Gastroesophageal sphincter (tissue), 4 donors: ENCODE data around the gene IFT80. TPM values are rescaled to one million over a fixed set of nuclear protein-coding genes. Genes with fewer than 3 reads are reported as not detected.

Source experiments
- ATAC-seq: fragments of 150-250 bp; one replicate; pipeline ENCODE4 v1.9.1; 2016; ENCODE audit warnings: mild to moderate bottlenecking, moderate library complexity
- H3K27ac ChIP-seq, 4 donors: fragments of 200-600 bp; sonication (generic) in 3 of 4; 1 replicate in 3 of 4; 2 replicates in 1 of 4; pipeline ENCODE4 v1.5.1; 2016 to 2019
- H3K27me3 ChIP-seq: fragments of 200-600 bp; sonication (generic); one replicate; pipeline ENCODE4 v1.5.1; 2019
- H3K36me3 ChIP-seq, 2 donors: fragments of 200-600 bp; sonication (generic); one replicate each; pipeline ENCODE4 v1.5.1; 2019; ENCODE audit warnings: control low read depth in 1 of 2
- H3K4me1 ChIP-seq, 3 donors: fragments of 200-600 bp; sonication (generic); 1 replicate in 2 of 3; 2 replicates in 1 of 3; pipeline ENCODE4 v1.5.1; 2016 to 2019; ENCODE audit warnings: control low read depth in 2 of 3
- H3K4me3 ChIP-seq, 2 donors: fragments of 200-600 bp; sonication (generic); one replicate each; pipeline ENCODE4 v1.5.1; 2019; ENCODE audit warnings: mild to moderate bottlenecking in 1 of 2, moderate library complexity in 1 of 2
- H3K9me3 ChIP-seq, 3 donors: fragments of 200-600 bp; sonication (generic); one replicate each; pipeline ENCODE4 v1.5.1; 2017 to 2019; ENCODE audit warnings: control low read depth in 2 of 3
- CTCF ChIP-seq, 4 experiments: fragments of 200-600 bp in 2 of 4; fragments of 450-650 bp in 2 of 4; sonication (generic) in 1 of 4; IDR thresholded peaks; one replicate each; pipeline ENCODE4 v1.5.1; 2017 to 2019; ENCODE audit warnings: antibody characterized with exemption in 4 of 4, mild to moderate bottlenecking in 2 of 4, moderate library complexity in 2 of 4
- EP300 ChIP-seq: sonication (generic); formaldehyde crosslinking; IDR thresholded peaks from one replicate; pipeline ENCODE4 v1.6.1; 2017; ENCODE audit warnings: antibody characterized with exemption, mild to moderate bottlenecking
- POLR2A ChIP-seq, 2 donors: fragments of 450-650 bp; IDR thresholded peaks; one replicate each; pipeline ENCODE4 v1.6.1; 2017; ENCODE audit warnings: antibody characterized with exemption in 2 of 2, mild to moderate bottlenecking in 2 of 2, moderate library complexity in 1 of 2
- POLR2AphosphoS5 ChIP-seq: sonication (generic); formaldehyde crosslinking; IDR thresholded peaks from one replicate; pipeline ENCODE4 v1.6.1; 2017; ENCODE audit warnings: antibody characterized with exemption
- WGBS, 2 donors: methylation state at CpG; one replicate each; pipeline ENCODE4 v1.1.5; 2018; ENCODE audit warnings: low coverage in 1 of 2; 5-methylcytosine and 5-hydroxymethylcytosine counted together
- total RNA-seq, 4 donors: library from RNA; depleted of rRNA; stranded (reverse); fragments of >200 nt; gene quantifications; one replicate each; pipeline ENCODE4 v1.1.0, GENCODE V29; 2016

Gene IFT80
- total RNA-seq, 4 donors from 2014 or later = 14.9 to 36.6 (median 20.1) TPM

GRCh38 chr3:160393346-160394008, 5.5 kb downstream of the IFT80 start:
- H3K4me3 ChIP-seq = no peak overlapping the region
- H3K27me3 ChIP-seq = no peaks in the 10 kb centered on the region
- no peak for ATAC-seq
- no peaks in the 10 kb centered on the region for H3K9me3 ChIP-seq
- peaks cover 0 to 8% (median 4%) of the 10 kb centered on the region in 3 donors for H3K4me1 ChIP-seq
- H3K36me3 ChIP-seq = no peaks in the 10 kb centered on the region
- 84 to 89% methylated on average over 2 of the region's 2 CpGs for WGBS, 2 donors
- H3K27ac ChIP-seq = no peak overlapping the region
- no peak for TF ChIP-seq CTCF (IDR thresholded peaks at IDR 0.05)
- TF ChIP-seq EP300 = no peak
- TF ChIP-seq POLR2A (IDR thresholded peaks at IDR 0.05) = no peak
- TF ChIP-seq POLR2AphosphoS5 = no peak

GRCh38 chr3:160392798-160393197, 6.2 kb downstream of the IFT80 start:
- no peak overlapping the region for H3K4me3 ChIP-seq
- no peaks in the 10 kb centered on the region for H3K27me3 ChIP-seq
- no peaks in the 10 kb centered on the region for H3K36me3 ChIP-seq
- no peak overlapping the region for H3K27ac ChIP-seq
- H3K4me1 ChIP-seq = peaks cover 0 to 2% (median 0%) of the 10 kb centered on the region in 3 donors
- no peaks in the 10 kb centered on the region for H3K9me3 ChIP-seq
- TF ChIP-seq POLR2A (IDR thresholded peaks at IDR 0.05) (no peak), POLR2AphosphoS5 (no peak), EP300 (no peak), CTCF (IDR thresholded peaks at IDR 0.05) (no peak)
- no peak for ATAC-seq

GRCh38 chr3:160390565-160391138, 8.4 kb downstream of the IFT80 start:
- ATAC-seq = no peak
- TF ChIP-seq EP300 = no peak
- no peak for TF ChIP-seq POLR2A (IDR thresholded peaks at IDR 0.05)
- TF ChIP-seq POLR2AphosphoS5 = no peak
- TF ChIP-seq CTCF (IDR thresholded peaks at IDR 0.05) = no peak
- no peak overlapping the region for H3K4me3 ChIP-seq

GRCh38 chr3:160384639-160385318, 14.2 kb downstream of the IFT80 start:
- Histone ChIP-seq H3K27me3 (no peaks in the 10 kb centered on the region), H3K36me3 (no peaks in the 10 kb centered on the region), H3K9me3 (no peaks in the 10 kb centered on the region), H3K27ac (no peak overlapping the region), H3K4me3 (no peak overlapping the region), H3K4me1 (no peaks in the 10 kb centered on the region)
- WGBS, 2 donors = 85 to 94% methylated on average over 5 of the region's 5 CpGs
- no peak for ATAC-seq
- TF ChIP-seq POLR2A (IDR thresholded peaks at IDR 0.05) (no peak), EP300 (no peak), POLR2AphosphoS5 (no peak), CTCF (IDR thresholded peaks at IDR 0.05) (no peak)

More at GRCh38 chr3:160390565-160391138, 8.4 kb downstream of the IFT80 start:
- no peak overlapping the region for H3K27ac ChIP-seq
- H3K4me1 ChIP-seq = no peaks in the 10 kb centered on the region
- no peaks in the 10 kb centered on the region for H3K27me3 ChIP-seq
- no peaks in the 10 kb centered on the region for H3K9me3 ChIP-seq
- WGBS, 2 donors = 80 to 90% methylated on average over 3 of the region's 3 CpGs
- H3K36me3 ChIP-seq = no peaks in the 10 kb centered on the region

GRCh38 chr3:160381470-160381869, 17.6 kb downstream of the IFT80 start:
- Histone ChIP-seq H3K4me1 (no peaks in the 10 kb centered on the region), H3K27me3 (no peaks in the 10 kb centered on the region), H3K27ac (no peak overlapping the region), H3K4me3 (no peak overlapping the region), H3K9me3 (no peaks in the 10 kb centered on the region), H3K36me3 (peaks cover 0 to 9% of the 10 kb centered on the region in 2 donors)
- TF ChIP-seq POLR2A (IDR thresholded peaks at IDR 0.05) (no peak), CTCF (IDR thresholded peaks at IDR 0.05) (no peak), POLR2AphosphoS5 (no peak), EP300 (no peak)
- 92 to 93% methylated on average over 1 of the region's 1 CpG for WGBS, 2 donors
- no peak for ATAC-seq
